Left hindlimb (tissue), 1 donor: Measurements from ENCODE around the gene CERK.
A peak's percentile ranks its signal among the peaks of the same experiment; 100 is the strongest.
"Not testable (repeated sequence)": the region's sequence is repeated elsewhere in the genome, so short reads cannot be mapped to it uniquely, and the experiment has no call there.

Source experiments
- DNase-seq: peaks from one replicate; pipeline ENCODE4 v3.0.0-alpha.2; 2018

CERK gene

GRCh38 chr22:46659791-46660186 lies 78.3 kb downstream of the CERK start:
- DNase-seq = no peak

- no peak for DNase-seq
Observed at GRCh38 chr22:46659059-46659790, 78.8 kb downstream of the CERK start.

DNA sequence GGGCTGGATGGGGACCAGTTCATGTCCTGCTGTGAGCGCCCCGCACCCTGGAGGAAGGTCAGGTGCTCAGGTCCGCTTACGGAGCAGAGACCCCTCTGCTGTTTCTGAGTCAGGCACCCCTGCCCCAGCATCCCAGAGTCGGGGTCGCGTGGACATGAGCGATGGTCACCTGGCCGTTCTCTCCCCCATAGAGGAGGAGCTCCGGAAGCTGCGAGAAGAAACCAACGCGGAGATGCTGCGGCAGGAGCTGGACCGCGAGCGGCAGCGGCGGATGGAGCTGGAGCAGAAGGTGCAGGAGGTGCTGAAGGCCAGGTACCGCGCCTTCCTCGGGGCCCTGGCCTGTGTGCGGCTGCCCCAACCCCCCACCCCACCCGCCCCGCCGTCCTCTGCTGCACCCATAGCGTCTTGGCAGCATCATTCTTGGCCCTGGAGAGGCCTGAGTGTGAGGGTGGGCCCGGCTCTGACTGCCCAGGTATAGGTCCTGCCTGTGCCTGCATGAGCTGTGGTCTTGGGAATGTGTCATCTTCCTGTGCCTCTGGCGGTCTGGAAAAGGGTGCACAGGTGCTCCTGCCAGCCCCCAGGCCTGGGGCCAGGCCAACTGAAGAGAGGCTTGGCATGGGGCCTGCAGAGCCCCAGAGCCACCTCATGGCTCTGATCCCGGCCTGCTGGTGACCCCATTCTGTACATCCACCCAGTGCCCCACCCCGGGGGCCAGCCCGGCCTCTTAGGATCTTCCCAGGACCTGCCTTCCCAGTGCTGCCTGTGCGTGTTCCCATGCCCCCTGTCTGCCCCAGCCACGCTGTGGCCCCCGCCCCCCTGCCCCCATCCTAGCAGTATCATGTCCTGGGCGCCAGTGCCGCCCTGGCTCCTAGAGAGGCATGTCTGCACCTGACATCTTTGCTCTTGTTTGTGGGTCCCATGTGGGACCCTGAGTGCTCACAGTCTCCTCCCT lies 79.8 kb downstream of the CERK start:
- DNase-seq = no peak

- DNase-seq = no peak
Observed at GRCh38 chr22:46657655-46657953, 80.4 kb downstream of the CERK start.

- no peak for DNase-seq
Observed at GRCh38 chr22:46656856-46657654, 81.0 kb downstream of the CERK start.

DNA sequence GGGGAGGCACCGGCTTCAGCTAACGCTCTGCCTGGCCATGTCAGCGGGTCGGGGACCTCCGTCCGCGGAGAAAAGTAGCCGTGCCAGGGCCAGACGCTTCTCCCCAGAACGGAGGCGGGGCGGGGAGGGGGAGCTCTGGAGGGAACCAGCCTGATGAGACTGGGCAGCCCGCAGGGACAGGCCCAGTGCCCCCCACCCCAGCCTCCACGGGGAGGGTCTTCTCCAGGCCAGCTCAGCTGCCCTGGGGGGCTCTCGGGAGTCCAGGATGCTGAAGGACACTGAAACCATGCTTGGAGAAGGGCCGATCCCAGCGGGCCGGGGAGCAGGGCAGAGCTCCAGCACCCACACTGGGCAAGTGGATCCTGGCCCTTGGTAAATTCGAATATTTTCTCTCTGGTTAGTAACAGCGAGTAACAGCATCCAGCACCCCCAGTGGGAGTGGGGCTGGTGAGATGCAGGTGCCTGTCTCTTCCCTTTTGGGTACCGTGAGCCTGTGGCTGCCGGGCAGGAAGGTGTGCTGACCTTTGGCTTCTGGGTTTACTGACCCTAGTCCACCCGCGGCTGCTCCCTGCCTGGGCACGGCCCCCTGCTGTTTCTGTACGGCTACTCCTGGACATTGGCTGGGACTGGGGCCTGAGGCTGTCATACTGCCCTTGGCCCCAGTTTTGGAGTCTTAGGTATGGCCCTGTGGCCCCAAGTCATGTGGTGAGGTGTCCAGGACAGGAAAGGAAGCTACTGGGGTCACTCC lies 82.0 kb downstream of the CERK start:
- DNase-seq = no peak

DNA sequence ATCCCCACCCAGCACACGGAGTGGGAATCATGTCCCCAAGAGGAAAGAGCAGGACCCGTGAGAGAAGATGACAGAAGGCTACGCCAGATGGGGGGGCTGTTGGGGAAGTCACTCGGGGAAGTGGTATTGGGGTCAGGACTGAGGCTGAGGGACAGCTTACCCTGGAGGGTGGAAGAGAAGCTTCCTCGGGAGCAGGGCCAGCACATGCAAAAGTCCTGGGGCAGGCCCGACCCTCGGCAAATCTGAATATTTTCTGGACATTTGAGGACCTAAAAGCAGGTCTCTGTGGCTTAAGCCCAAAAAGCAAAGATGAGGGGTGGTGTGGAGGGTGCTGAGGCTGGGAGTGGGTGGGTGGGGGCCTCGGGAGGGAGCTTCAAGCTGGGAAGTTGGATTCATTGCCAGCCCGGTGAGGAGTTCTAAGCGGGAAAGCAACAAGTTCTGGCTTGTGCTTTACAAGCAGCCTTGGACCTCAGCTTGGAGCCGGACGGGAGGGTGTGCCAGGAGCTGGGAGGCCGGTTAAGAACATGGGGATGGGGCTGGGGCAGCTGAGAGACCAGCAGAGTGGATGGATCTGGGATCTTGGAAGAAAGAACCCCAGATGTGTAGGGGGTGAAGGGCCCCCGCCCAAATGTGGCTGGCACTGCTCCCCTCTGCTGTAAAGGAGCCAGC lies 83.0 kb downstream of the CERK start:
- no peak for DNase-seq

DNA sequence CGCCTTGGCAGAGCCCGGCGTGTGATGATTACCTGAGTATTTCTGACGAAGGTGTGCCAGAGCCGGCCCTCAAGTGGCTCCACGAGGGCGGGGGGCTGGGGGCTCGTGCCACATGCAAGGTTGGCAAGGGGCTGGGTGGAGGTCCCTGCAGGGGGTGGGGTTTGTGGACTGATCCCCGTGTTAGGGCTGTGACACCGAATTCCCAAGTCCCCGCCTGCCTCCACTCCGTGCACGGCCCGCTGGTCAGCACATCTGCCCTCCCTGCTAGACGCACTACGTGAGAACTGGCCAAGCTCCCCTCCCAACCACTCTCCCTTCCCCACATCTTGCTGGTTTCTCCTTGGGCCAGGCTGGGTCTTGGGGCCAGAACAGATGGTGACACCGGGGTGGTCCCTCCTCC lies 83.6 kb downstream of the CERK start:
- no peak for DNase-seq

DNA sequence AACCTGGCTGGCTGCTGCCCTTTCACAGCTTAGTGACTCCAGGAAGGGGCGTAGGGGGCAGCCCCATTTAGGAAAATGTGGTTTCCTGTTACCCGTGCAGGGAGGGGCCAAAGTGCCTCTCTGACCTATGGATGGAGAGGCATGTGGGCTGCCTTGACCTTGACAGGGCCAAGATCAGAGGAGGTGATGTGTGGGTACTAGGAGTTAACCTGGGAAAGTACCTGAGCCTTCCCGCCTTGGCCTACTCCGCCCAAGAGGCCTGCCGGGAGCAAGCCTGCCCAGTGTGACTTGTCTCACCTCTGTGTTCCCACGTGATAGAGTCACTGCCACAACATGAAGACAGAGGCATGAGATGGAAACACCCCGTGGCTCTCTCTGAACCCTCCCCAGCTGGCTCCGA lies 84.5 kb downstream of the CERK start:
- no peak for DNase-seq

DNA sequence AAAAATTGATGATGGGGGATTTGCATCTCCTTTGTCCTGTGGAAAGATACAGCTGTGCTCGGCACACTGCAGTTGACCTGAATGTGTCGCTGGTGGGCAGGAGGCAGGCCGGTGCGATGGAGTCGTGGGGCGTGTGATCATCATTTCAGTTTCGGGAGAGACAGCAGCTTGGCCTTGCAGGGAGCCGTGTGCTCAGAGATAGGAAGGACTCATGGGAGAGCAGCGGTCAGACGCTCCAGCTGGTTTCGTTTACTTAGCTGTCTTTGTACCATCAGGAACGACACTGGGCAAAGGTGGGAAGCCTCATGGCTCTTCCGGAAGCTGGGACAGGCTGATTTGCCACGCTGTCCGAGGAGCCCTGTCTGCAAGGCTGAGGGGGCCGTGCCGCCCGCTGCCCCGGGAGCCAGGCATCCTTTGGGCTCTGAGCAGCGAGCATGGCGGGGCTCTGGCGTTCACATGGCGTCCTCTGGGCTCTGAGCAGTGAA lies 85.2 kb downstream of the CERK start:
- no peak for DNase-seq

DNA sequence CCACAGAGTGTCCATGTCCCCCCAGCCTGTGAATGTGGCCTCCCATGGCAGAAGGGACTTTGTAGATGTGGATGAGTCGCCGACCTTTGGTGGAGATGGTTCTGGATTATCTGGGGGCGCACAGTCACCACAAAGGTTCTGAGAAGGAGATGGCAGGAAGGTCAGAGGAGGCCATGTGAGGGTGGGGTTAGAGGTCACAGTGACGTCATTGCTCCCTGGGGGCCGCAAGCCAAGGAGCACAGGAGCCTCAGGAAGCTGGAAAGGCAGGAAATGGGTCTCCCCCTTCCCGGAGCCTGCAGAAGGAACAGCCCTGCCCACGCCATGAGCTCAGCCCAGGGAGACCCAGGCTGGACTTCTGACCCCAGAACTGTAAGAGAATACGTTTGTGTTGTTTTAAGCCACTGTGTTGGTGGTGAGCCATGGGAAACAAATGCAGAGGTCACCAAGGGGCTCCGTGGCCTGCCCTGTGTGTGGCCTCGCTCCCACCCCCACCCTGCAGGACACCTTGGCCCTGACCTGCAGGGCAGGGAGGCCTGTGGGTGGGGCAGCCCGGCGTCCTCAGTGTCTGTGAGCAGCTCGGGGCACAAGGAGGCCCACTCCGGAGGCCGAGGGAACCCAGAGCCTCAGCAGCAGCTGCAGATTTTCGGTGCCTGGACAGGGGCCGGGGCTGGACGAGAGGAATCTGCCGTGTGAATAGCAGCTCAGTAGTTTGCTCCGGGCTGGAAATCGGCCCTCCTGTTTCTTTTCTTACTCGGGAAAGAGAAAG lies 85.8 kb downstream of the CERK start:
- DNase-seq = no peak

DNA sequence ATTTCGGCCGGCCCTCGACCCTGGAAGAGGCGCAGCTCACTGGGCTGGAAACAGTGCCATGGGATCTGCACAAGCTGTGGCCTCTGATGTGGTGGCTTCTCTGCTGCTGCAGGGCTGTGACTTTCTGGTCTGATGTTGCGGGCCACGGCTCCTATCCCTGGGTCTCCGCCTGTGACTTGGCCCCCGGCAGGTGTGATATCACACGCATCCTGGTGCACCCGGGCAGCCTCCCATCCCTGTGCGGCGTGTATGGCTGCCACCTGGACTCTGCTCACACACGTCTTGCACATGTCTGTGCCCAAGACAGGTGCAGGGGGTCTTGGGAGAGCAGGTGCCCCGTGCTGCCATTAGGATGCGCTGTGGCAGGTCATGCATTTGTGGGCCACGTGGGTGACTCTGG lies 86.7 kb downstream of the CERK start:
- no peak for DNase-seq

DNA sequence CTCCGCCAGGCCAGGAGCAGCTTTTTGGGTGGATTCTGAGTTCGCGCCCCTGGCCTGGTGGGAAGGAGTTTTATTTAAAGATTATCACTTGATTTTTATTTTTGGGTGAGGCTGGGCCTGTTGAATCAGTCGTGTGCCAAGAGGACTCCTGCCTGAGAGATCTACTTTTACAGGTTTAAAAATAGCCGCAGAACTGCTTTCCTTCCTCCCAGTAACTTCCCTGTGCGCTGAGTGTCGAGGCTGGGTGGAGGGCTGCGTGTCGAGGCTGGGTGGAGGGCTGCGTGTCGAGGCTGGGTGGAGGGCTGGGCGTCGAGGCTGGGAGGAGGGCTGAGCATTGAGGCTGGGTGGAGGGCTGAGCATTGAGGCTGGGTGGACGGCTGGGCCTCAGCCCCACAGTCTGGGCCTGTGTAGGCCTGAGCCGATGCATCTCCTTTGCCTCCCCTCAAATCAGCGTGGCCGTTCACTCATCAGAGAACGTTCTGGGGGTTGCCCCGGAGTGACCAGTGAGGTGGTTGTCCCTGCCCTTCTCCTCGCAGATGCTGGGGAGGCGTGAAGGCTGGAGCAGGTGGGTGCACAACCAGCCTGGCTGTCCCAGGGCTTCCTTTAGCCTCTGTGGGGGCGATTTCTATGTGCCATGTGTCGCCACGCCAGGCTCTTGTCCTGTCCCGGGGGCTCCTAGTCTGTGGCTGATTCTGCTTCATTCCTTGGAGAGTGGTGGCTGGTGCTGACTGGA lies 87.8 kb downstream of the CERK start:
- no peak for DNase-seq

- DNase-seq = peak; percentile 59
Observed at GRCh38 chr22:46649141-46650077, 88.6 kb downstream of the CERK start.

GRCh38 chr22:46648225-46648820 lies 89.7 kb downstream of the CERK start:
- not testable (repeated sequence) for DNase-seq

- DNase-seq = no peak
Observed at GRCh38 chr22:46646531-46647215, 91.4 kb downstream of the CERK start.

DNA sequence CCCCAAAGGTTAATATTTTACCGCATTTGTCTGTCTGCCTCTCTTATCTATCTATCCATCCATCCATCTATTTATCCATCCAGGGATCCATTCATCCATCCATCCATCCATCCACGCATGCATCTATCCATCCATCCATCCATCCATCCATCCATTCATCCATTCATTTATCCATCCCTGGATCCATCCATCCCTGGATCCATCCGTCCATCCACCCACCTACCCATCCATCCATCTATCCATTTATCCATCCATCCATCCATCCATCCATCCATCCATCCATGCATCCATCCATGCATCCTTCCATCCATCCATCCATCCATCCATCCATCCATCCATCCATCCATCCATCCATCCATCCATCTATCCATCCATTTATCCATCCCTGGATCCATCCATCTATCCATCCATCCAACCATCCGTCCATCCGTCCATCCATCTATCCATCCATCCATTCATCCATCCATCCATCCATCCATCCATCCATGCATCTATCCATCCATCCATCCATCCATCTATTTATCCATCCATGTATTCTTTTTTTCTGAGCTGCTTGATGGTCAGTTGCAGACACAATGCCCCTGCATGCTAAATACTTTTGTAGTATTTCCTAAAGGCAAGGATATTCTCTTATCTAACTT lies 95.1 kb downstream of the CERK start:
- not testable (repeated sequence) for DNase-seq

DNA sequence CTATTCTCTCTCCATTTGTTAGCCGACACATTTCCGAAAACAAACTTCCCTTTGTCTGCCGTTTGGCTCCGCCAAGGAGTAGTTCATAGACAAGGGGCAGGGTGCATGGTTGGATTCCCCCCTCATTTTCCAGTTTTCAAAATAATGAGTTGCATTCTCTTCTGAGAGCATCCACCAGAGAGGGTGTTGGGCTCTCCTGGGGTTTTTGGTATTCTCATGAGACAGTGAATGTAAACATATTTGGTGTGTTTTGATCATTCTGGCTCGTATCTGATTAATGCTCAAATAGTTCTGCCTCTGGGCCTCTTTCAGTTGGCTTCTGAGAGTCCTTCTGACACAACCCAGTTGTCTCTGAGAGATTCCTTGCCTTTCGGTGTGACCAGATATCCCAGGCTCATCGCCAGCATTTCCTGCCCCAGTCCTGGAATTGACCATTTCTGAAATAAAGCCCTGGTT lies 96.2 kb downstream of the CERK start:
- DNase-seq = no peak
